ENCODE data around the gene SLC25A26.
A peak's percentile ranks its signal among the peaks of the same experiment; 100 is the strongest.
"Not testable (repeated sequence)": the region's sequence is repeated elsewhere in the genome, so short reads cannot be mapped to it uniquely, and the experiment has no call there.

The SLC25A26 gene

GRCh38 chr3:66269411-66269810, 48.6 kb downstream of the SLC25A26 start:
- DNase-seq (ENCODE audit: low spot score): no peak

- no peak for DNase-seq (ENCODE audit: low spot score)
Measured at GRCh38 chr3:66270288-66270687, 49.5 kb downstream of the SLC25A26 start.

GRCh38 chr3:66270701-66271100, 49.9 kb downstream of the SLC25A26 start:
- DNase-seq (ENCODE audit: low spot score): no peak

- no peak for DNase-seq (ENCODE audit: low spot score)
Measured at GRCh38 chr3:66271231-66271630, 50.4 kb downstream of the SLC25A26 start.

- no peak for DNase-seq (ENCODE audit: low spot score)
Measured at GRCh38 chr3:66272016-66272415, 51.2 kb downstream of the SLC25A26 start.

GRCh38 chr3:66274837-66275236, 54.0 kb downstream of the SLC25A26 start:
- DNase-seq (ENCODE audit: low spot score): not testable (repeated sequence)

- peak; percentile 49 for DNase-seq (ENCODE audit: low spot score)
Measured at GRCh38 chr3:66276705-66277274, 56.0 kb downstream of the SLC25A26 start.

- DNase-seq (ENCODE audit: low spot score): no peak
Measured at GRCh38 chr3:66279168-66279567, 58.4 kb downstream of the SLC25A26 start.

GRCh38 chr3:66280304-66280703, 59.5 kb downstream of the SLC25A26 start:
- no peak for DNase-seq (ENCODE audit: low spot score)

- not testable (repeated sequence) for DNase-seq (ENCODE audit: low spot score)
Measured at GRCh38 chr3:66291922-66292321, 71.1 kb downstream of the SLC25A26 start.

- DNase-seq (ENCODE audit: low spot score): no peak
Measured at GRCh38 chr3:66297260-66297873, 76.6 kb downstream of the SLC25A26 start.

GRCh38 chr3:66297900-66298299, 77.1 kb downstream of the SLC25A26 start:
- no peak for DNase-seq (ENCODE audit: low spot score)

- DNase-seq (ENCODE audit: low spot score): no peak
Measured at GRCh38 chr3:66298591-66298990, 77.8 kb downstream of the SLC25A26 start.

- not testable (repeated sequence) for DNase-seq (ENCODE audit: low spot score)
Measured at GRCh38 chr3:66299085-66299484, 78.3 kb downstream of the SLC25A26 start.

- no peak for DNase-seq (ENCODE audit: low spot score)
Measured at GRCh38 chr3:66299891-66300290, 79.1 kb downstream of the SLC25A26 start.

- DNase-seq (ENCODE audit: low spot score): no peak
Measured at GRCh38 chr3:66302288-66302687, 81.5 kb downstream of the SLC25A26 start.

- DNase-seq (ENCODE audit: low spot score): no peak
Measured at GRCh38 chr3:66303491-66303901, 82.7 kb downstream of the SLC25A26 start.

- DNase-seq (ENCODE audit: low spot score): no peak
Measured at GRCh38 chr3:66304293-66304692, 83.5 kb downstream of the SLC25A26 start.

GRCh38 chr3:66306086-66306485, 85.3 kb downstream of the SLC25A26 start:
- DNase-seq (ENCODE audit: low spot score): not testable (repeated sequence)

- DNase-seq (ENCODE audit: low spot score): not testable (repeated sequence)
Measured at GRCh38 chr3:66306991-66307390, 86.2 kb downstream of the SLC25A26 start.

- no peak for DNase-seq (ENCODE audit: low spot score)
Measured at GRCh38 chr3:66312039-66312438, 91.2 kb downstream of the SLC25A26 start.

- DNase-seq (ENCODE audit: low spot score): no peak
Measured at GRCh38 chr3:66314455-66314854, 93.7 kb downstream of the SLC25A26 start.

GRCh38 chr3:66317750-66318376, 97.1 kb downstream of the SLC25A26 start:
- DNase-seq (ENCODE audit: low spot score): no peak

- no peak for DNase-seq (ENCODE audit: low spot score)
Measured at GRCh38 chr3:66320390-66320789, 99.6 kb downstream of the SLC25A26 start.
